ENCODE measurements around the gene ZDHHC7. TPM values are rescaled to one million over a fixed set of nuclear protein-coding genes. Genes with fewer than 3 reads are reported as not detected.

Gene ZDHHC7
- total and polyA plus RNA-seq, 2 of the 8 experiments (the other 6 are each of a cell fraction or from before 2014, with no cell fraction given), result 40.5 to 56.3 TPM

DNA sequence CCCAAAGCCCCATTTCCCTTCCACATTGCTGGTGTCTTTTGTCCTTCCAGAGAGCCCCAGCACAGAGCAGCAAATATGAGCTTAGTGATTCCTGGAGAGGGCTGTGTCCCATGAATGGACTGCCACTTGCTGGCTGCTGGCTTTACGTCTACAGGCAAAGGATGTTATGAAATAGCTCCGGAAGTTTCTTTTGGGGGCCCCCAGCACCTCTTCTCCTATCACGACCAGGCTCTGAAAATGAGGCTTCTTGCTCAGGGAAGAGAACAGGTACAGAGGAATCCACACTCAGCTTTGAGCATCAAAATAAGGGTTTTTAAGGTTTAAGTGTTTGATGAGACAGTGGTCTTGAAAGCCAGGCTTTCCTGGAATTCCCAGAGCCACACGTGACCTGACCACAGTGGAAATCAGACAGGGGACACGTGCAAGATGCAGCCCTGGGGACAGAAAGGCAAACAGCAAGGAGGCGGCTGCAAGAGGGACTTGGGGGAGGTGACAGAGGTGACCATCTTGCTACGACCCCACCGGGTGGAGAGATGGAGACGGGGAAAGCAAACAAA, 58.1 kb downstream of the ZDHHC7 start (continued):
- TF ChIP-seq, protein P1, sequence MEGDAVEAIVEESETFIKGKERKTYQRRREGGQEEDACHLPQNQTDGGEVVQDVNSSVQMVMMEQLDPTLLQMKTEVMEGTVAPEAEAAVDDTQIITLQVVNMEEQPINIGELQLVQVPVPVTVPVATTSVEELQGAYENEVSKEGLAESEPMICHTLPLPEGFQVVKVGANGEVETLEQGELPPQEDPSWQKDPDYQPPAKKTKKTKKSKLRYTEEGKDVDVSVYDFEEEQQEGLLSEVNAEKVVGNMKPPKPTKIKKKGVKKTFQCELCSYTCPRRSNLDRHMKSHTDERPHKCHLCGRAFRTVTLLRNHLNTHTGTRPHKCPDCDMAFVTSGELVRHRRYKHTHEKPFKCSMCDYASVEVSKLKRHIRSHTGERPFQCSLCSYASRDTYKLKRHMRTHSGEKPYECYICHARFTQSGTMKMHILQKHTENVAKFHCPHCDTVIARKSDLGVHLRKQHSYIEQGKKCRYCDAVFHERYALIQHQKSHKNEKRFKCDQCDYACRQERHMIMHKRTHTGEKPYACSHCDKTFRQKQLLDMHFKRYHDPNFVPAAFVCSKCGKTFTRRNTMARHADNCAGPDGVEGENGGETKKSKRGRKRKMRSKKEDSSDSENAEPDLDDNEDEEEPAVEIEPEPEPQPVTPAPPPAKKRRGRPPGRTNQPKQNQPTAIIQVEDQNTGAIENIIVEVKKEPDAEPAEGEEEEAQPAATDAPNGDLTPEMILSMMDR (IDR thresholded peaks at IDR 0.05; ENCODE audit: control extremely low read depth in 1 of 3, insufficient read depth in 1 of 3, low read depth in 1 of 3, low read length in 3 of 3), result no peak
- TF ChIP-seq CBX5 (IDR thresholded peaks at IDR 0.05; ENCODE audit: low read depth, low read length) (no peak), GTF2F1 (IDR thresholded peaks at IDR 0.05; ENCODE audit: borderline replicate concordance, low read depth, low read length) (no peak), MAFK (IDR thresholded peaks at IDR 0.05; ENCODE audit: low read depth, low read length) (no peak), SP1 (IDR thresholded peaks at IDR 0.05; ENCODE audit: low read depth, low read length) (no peak), FOSL1 (IDR thresholded peaks at IDR 0.05; ENCODE audit: insufficient read depth, low read depth, low read length) (no peak)
- TF ChIP-seq, protein P2, sequence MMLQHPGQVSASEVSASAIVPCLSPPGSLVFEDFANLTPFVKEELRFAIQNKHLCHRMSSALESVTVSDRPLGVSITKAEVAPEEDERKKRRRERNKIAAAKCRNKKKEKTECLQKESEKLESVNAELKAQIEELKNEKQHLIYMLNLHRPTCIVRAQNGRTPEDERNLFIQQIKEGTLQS (IDR thresholded peaks at IDR 0.05; ENCODE audit: insufficient read depth, low read depth, low read length), result no peak

All from H1 (cell line).